Mucosa of gallbladder (tissue), 1 donor: Measurements from ENCODE around the gene LRRFIP1. TPM values are rescaled to one million over a fixed set of nuclear protein-coding genes. Genes with fewer than 3 reads are reported as not detected.

Experiments used
- total RNA-seq: library from RNA; stranded (reverse); gene quantifications from one replicate; pipeline ENCODE4 v1.2.1, GENCODE V29; 2021
- donor health status: DM: no; HTN: no; CAD: no.

Gene LRRFIP1
- total RNA-seq, 1 donor from 2014 or later: 104 TPM

Other genes with a start within 250 kb of the LRRFIP1 start
- gene COL6A3, start 213.4 kb upstream of the LRRFIP1 start, total RNA-seq: 258 TPM
- 222 TPM for gene MLPH, start 140.3 kb upstream of the LRRFIP1 start, total RNA-seq
- gene PRLH, start 61.0 kb upstream of the LRRFIP1 start, total RNA-seq: not detected
- gene RAB17, start 36.9 kb upstream of the LRRFIP1 start, total RNA-seq: 64.8 TPM
- gene RBM44, start 171.2 kb downstream of the LRRFIP1 start, total RNA-seq: 0.55 TPM
- 215 TPM for gene RAMP1, start 232.0 kb downstream of the LRRFIP1 start, total RNA-seq